ENCODE data around the gene AUTS2. TPM values are rescaled to one million over a fixed set of nuclear protein-coding genes. Genes with fewer than 3 reads are reported as not detected.

The AUTS2 gene
- total RNA-seq, 1 experiment from 2014 or later, result 256 TPM

DNA sequence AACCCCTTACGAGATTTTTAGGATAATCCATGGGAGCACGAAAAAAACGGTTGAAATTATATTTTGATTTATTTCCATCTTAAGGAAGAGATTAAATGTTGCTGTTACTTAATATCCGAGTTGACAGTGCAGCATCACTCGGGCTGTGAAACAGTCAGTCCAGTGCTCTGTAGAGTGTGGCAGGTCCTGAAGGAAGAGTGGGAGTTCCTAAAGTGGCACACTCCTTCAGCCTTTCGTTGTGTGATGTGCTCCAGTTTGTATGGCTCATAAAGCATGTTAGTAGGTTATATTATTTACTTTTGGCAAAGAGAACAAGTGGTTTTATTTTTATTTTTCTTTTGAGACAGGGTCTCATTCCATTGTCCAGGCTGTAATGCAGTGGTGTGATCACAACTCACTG lies 358.3 kb downstream of the AUTS2 start:
- Histone ChIP-seq H3K56ac (ENCODE audit: insufficient read length, low read depth, low read length) (no peak overlapping the region), H3K4ac (ENCODE audit: low read depth, low read length) (no peak overlapping the region), H3K4me1 (ENCODE audit: insufficient read depth, low read length) (no peaks in the 10 kb centered on the region), H3K9me3 (ENCODE audit: control insufficient read depth, low read depth, low read length) (no peaks in the 10 kb centered on the region), H3K9ac (ENCODE audit: extremely low read depth, insufficient read length, low read length) (no peak overlapping the region), H2BK15ac (ENCODE audit: low read depth, low read length) (no peak overlapping the region), H4K5ac (ENCODE audit: insufficient read length, low read depth, low read length) (no peak overlapping the region), H3K79me2 (ENCODE audit: insufficient read depth, low read length) (no peaks in the 10 kb centered on the region), H3K23ac (ENCODE audit: insufficient read length, low read depth, low read length) (no peak overlapping the region), H2BK12ac (ENCODE audit: insufficient read length, low read depth, low read length) (no peak overlapping the region), H3T11ph (ENCODE audit: low read length) (no peak overlapping the region), H3K79me1 (ENCODE audit: insufficient read depth, low read depth, low read length, poor library complexity, severe bottlenecking) (no peaks in the 10 kb centered on the region), H2BK120ac (ENCODE audit: low read depth, low read length, poor library complexity, severe bottlenecking) (no peak overlapping the region), H3K4me2 (ENCODE audit: insufficient read depth, insufficient read length, low read length) (no peak overlapping the region), H3K27ac (ENCODE audit: insufficient read length, low read depth, low read length) (no peak overlapping the region), H2AFZ (ENCODE audit: low read length) (no peak overlapping the region), H3K14ac (ENCODE audit: insufficient read depth, low read length) (no peak overlapping the region), H3K18ac (ENCODE audit: insufficient read length, low read depth, low read length) (no peak overlapping the region), H4K8ac (replicated peaks; ENCODE audit: insufficient read length, low read depth, low read length) (no peak overlapping the region), H3K23me2 (ENCODE audit: insufficient read length, low read depth, low read length, poor library complexity, severe bottlenecking) (no peaks in the 10 kb centered on the region), H4K20me1 (ENCODE audit: control insufficient read depth, insufficient read depth, insufficient read length) (no peaks in the 10 kb centered on the region), H3K27me3 (ENCODE audit: insufficient read depth, low read length) (no peaks in the 10 kb centered on the region), H2AK5ac (ENCODE audit: insufficient read length, low read length) (no peak overlapping the region), H4K91ac (ENCODE audit: insufficient read length, low read depth, low read length) (no peak overlapping the region), H2BK20ac (ENCODE audit: low read depth, low read length, poor library complexity, severe bottlenecking) (no peak overlapping the region), H2BK5ac (ENCODE audit: insufficient read length, low read length) (no peak overlapping the region)
- no peak overlapping the region for H3K4me3 Mint-ChIP-seq
- H3K27ac Mint-ChIP-seq, result no peak overlapping the region
- no peak for DNase-seq
- no peaks in the 10 kb centered on the region for H3K27me3 Mint-ChIP-seq (ENCODE audit: low read depth)
- no CpG with 5 or more reads among the region's 6 CpGs for WGBS (ENCODE audit: extremely low coverage, insufficient read length, low lambda C conversion rate)
- TF ChIP-seq, protein P1, sequence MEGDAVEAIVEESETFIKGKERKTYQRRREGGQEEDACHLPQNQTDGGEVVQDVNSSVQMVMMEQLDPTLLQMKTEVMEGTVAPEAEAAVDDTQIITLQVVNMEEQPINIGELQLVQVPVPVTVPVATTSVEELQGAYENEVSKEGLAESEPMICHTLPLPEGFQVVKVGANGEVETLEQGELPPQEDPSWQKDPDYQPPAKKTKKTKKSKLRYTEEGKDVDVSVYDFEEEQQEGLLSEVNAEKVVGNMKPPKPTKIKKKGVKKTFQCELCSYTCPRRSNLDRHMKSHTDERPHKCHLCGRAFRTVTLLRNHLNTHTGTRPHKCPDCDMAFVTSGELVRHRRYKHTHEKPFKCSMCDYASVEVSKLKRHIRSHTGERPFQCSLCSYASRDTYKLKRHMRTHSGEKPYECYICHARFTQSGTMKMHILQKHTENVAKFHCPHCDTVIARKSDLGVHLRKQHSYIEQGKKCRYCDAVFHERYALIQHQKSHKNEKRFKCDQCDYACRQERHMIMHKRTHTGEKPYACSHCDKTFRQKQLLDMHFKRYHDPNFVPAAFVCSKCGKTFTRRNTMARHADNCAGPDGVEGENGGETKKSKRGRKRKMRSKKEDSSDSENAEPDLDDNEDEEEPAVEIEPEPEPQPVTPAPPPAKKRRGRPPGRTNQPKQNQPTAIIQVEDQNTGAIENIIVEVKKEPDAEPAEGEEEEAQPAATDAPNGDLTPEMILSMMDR (conservative IDR thresholded peaks at IDR 0.05), result no peak
- peaks cover 0 to 4% of the 10 kb centered on the region in 2 experiments; a peak in 1 of 4 replicates for H3K4me1 Mint-ChIP-seq
- H3K36me3 Mint-ChIP-seq (ENCODE audit: insufficient read depth in 1 of 3, low read depth in 3 of 3), result no peaks in the 10 kb centered on the region
- H3K9me3 Mint-ChIP-seq, result no peaks in the 10 kb centered on the region

Data from H9 (cell line).